Activated CD8-positive, alpha-beta T cell treated with anti-CD3 and anti-CD28 coated beads for 36 hours (primary cell): ENCODE data around the gene KRTAP9-7. TPM values are rescaled to one million over a fixed set of nuclear protein-coding genes. Genes with fewer than 3 reads are reported as not detected.

Source experiments
- ATAC-seq: fragments of 200-7000 bp; cut with Tn5 transposase; one replicate; pipeline ENCODE4 v1.10.0; 2021; ENCODE audit warnings: mild to moderate bottlenecking, moderate library complexity
- CTCF ChIA-PET: fragments of 350-600 bp; sonication (Branson Sonifier 250); formaldehyde crosslinking; loops from one replicate; lab custom pipeline; 2021; ENCODE audit warnings: antibody characterized with exemption; lab: Charles Lee
- POLR2A ChIA-PET: fragments of 350-600 bp; sonication (Branson Sonifier 250); formaldehyde crosslinking; loops from one replicate; lab custom pipeline; 2021; ENCODE audit warnings: antibody characterized with exemption; lab: Charles Lee
- DNase-seq: peaks from one replicate; pipeline ENCODE4 v3.0.0-alpha.2; 2020
- H3K27ac Mint-ChIP-seq: one replicate; pipeline ENCODE4 v1.8.0; 2021; ENCODE audit warnings: mild to moderate bottlenecking, mixed read lengths
- H3K27me3 Mint-ChIP-seq: one replicate; pipeline ENCODE4 v1.8.0; 2021; ENCODE audit warnings: mixed read lengths
- H3K36me3 Mint-ChIP-seq: one replicate; pipeline ENCODE4 v1.8.0; 2021; ENCODE audit warnings: low read depth, mixed read lengths
- H3K4me1 Mint-ChIP-seq: one replicate; pipeline ENCODE4 v1.8.0; 2021; ENCODE audit warnings: low read depth, mixed read lengths
- H3K4me3 Mint-ChIP-seq: one replicate; pipeline ENCODE4 v1.8.0; 2021; ENCODE audit warnings: mild to moderate bottlenecking, moderate library complexity, mixed read lengths
- H3K9me3 Mint-ChIP-seq: one replicate; pipeline ENCODE4 v1.8.0; 2021; ENCODE audit warnings: mixed read lengths
- CTCF ChIP-seq: fragments of 200-600 bp; IDR thresholded peaks from one replicate; pipeline ENCODE4 v1.8.0; 2022; ENCODE audit warnings: antibody characterized with exemption, mild to moderate bottlenecking
- intact Hi-C: fragments of 100-400 bp; cut with micrococcal nuclease; formaldehyde crosslinking; loops from one replicate; pipeline ENCODE4 v1.10.0; 2022
- total RNA-seq, 2 experiments: library from RNA; stranded (reverse); gene quantifications; one replicate each; pipeline ENCODE4 v1.2.3, GENCODE V29; 2021

KRTAP9-7 gene
- total RNA-seq, 2 experiments from 2014 or later = not detected

DNA sequence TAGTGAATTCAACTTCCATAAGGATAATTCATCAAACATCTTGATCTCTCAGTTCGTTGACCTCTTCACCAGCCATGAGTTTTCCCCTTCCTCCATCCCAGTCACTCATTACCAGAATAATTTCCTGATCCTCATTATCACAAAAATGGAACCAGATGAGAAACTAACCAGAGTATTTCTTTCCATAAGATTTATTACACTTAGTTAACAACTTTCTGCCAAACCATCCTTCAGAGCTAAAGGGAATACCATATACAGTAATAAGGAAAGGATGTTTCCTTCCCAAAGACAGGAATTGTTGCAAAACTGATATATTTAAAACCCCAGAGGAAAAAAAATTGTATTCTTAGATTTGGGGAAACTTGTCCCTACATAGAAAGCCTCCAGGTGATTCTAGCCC is 18.5 kb downstream of the KRTAP9-7 start:
- Mint-ChIP-seq H3K27ac (no peak overlapping the region), H3K27me3 (no peaks in the 10 kb centered on the region), H3K4me3 (no peak overlapping the region), H3K4me1 (no peaks in the 10 kb centered on the region), H3K36me3 (no peaks in the 10 kb centered on the region), H3K9me3 (no peaks in the 10 kb centered on the region)
- TF ChIP-seq CTCF = no peak
- ChIA-PET CTCF (interaction anchor here (1.1 kb wide), 1 partner anchor 21 kb away, joined by 3 read pairs; the partner anchor contains the start of gene KRTAP17-1), POLR2A (no interaction called here)
- DNase-seq = no peak
- intact Hi-C loops = no loop called here
- ATAC-seq = no peak

GRCh38 chr17:41296846-41297245 is 21.3 kb downstream of the KRTAP9-7 start:
- Mint-ChIP-seq H3K36me3 (no peaks in the 10 kb centered on the region), H3K9me3 (peaks cover 2% of the 10 kb centered on the region), H3K4me3 (no peak overlapping the region), H3K27me3 (no peaks in the 10 kb centered on the region), H3K27ac (no peak overlapping the region), H3K4me1 (peaks cover 9% of the 10 kb centered on the region)
- ChIA-PET CTCF (no interaction called here), POLR2A (no interaction called here)
- intact Hi-C loops = no loop called here
- DNase-seq (no peak), ATAC-seq (no peak)
- TF ChIP-seq CTCF = no peak

GRCh38 chr17:41298458-41299135 is 23.1 kb downstream of the KRTAP9-7 start:
- Mint-ChIP-seq H3K36me3 (no peaks in the 10 kb centered on the region), H3K4me1 (peaks cover 11% of the 10 kb centered on the region), H3K27ac (no peak overlapping the region), H3K4me3 (no peak overlapping the region), H3K27me3 (no peaks in the 10 kb centered on the region), H3K9me3 (peaks cover 2% of the 10 kb centered on the region)
- CTCF ChIA-PET = no interaction called here
- intact Hi-C loops = no loop called here
- TF ChIP-seq CTCF = no peak
- no peak for ATAC-seq
- POLR2A ChIA-PET = no interaction called here
- no peak for DNase-seq

- no peak overlapping the region for H3K27ac Mint-ChIP-seq
- TF ChIP-seq CTCF = no peak
- H3K4me1 Mint-ChIP-seq = peaks cover 11% of the 10 kb centered on the region
- H3K27me3 Mint-ChIP-seq = no peaks in the 10 kb centered on the region
- intact Hi-C loops = no loop called here
- ChIA-PET POLR2A (no interaction called here), CTCF (interaction anchor here (1.1 kb wide), 1 partner anchor 12 kb away, joined by 4 read pairs; no protein-coding TSS in a partner anchor)
- peaks cover 2% of the 10 kb centered on the region for H3K9me3 Mint-ChIP-seq
- H3K4me3 Mint-ChIP-seq = no peak overlapping the region
- no peak for ATAC-seq
- DNase-seq = no peak
- H3K36me3 Mint-ChIP-seq = no peaks in the 10 kb centered on the region
Observed at GRCh38 chr17:41301204-41301790, 25.8 kb downstream of the KRTAP9-7 start.
